KMS-11 (cell line): ENCODE data around the gene MMP7.

Source experiments
- H2AFZ ChIP-seq: fragments of 200-600 bp; sonication (generic); 2 replicates; pipeline ENCODE4 v1.6.1; 2016; ENCODE audit warnings: antibody characterized with exemption, mixed run types, low read depth
- H3K27ac ChIP-seq: fragments of 200-600 bp; sonication (generic); 2 replicates; pipeline ENCODE4 v1.6.1; 2016; ENCODE audit warnings: mild to moderate bottlenecking, mixed run types
- H3K27me3 ChIP-seq: fragments of 200-600 bp; sonication (generic); 2 replicates; pipeline ENCODE4 v1.6.1; 2017; ENCODE audit warnings: mild to moderate bottlenecking, low read depth, mixed run types, moderate library complexity; ENCODE audit not compliant: insufficient read depth
- H3K36me3 ChIP-seq: fragments of 200-600 bp; sonication (generic); 2 replicates; pipeline ENCODE4 v1.6.1; 2017; ENCODE audit warnings: mild to moderate bottlenecking, mixed run types; ENCODE audit not compliant: insufficient read depth
- H3K4me1 ChIP-seq: fragments of 200-600 bp; sonication (generic); 2 replicates; pipeline ENCODE4 v1.6.1; 2016; ENCODE audit warnings: mild to moderate bottlenecking, low read depth, mixed run types; ENCODE audit not compliant: poor library complexity, severe bottlenecking
- H3K4me2 ChIP-seq: fragments of 200-600 bp; sonication (generic); 2 replicates; pipeline ENCODE4 v1.7.0; 2016; ENCODE audit warnings: mild to moderate bottlenecking, mixed run types
- H3K4me3 ChIP-seq: fragments of 200-600 bp; sonication (generic); IDR thresholded peaks from 2 replicates; pipeline ENCODE4 v1.6.1; 2017; ENCODE audit warnings: low read depth, low read length, mixed read lengths; ENCODE audit not compliant: insufficient read depth
- H3K79me2 ChIP-seq: fragments of 200-600 bp; sonication (generic); 2 replicates; pipeline ENCODE4 v1.6.1; 2016; ENCODE audit warnings: low read depth, mixed run types; ENCODE audit not compliant: insufficient read depth
- H3K9ac ChIP-seq: fragments of 200-600 bp; sonication (generic); 2 replicates; pipeline ENCODE4 v1.6.1; 2016; ENCODE audit warnings: mild to moderate bottlenecking, mixed run types
- H4K20me1 ChIP-seq: fragments of 200-600 bp; sonication (generic); 2 replicates; pipeline ENCODE4 v1.6.1; 2016; ENCODE audit warnings: mild to moderate bottlenecking, mixed run types; ENCODE audit not compliant: insufficient read depth
- TF ChIP-seq, protein P1 (sequence below): fragments of 200-600 bp; sonication (generic); conservative IDR thresholded peaks from 2 replicates; pipeline ENCODE4 v1.6.1; 2017; ENCODE audit warnings: low read depth, mild to moderate bottlenecking, antibody characterized with exemption, low read length, moderate library complexity, mixed read lengths

Gene MMP7, protein sequence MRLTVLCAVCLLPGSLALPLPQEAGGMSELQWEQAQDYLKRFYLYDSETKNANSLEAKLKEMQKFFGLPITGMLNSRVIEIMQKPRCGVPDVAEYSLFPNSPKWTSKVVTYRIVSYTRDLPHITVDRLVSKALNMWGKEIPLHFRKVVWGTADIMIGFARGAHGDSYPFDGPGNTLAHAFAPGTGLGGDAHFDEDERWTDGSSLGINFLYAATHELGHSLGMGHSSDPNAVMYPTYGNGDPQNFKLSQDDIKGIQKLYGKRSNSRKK

DNA sequence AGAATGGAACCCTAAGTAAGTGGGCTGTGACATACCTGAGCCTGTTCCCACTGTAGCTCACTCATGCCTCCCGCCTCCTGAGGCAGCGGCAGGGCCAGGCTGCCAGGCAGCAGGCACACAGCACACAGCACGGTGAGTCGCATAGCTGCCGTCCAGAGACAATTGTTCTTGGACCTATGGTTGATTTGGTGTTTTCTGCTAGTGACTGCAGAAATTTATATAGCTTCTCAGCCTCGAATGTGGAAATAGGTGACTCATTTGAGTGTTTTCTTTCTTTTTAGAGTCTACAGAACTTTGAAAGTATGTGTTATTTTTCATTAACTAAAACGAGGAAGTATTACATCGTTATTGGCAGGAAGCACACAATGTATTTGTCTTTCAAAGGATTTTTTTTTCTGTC lies at the start of gene MMP7:
TSS of gene MMP7 (minus strand) at position 190 of the 400 bp plus-strand sequence. CDS start at position 143, 47 bp downstream.
- no peaks in the 10 kb centered on the region for H3K27me3 ChIP-seq
- H3K27ac ChIP-seq, result no peak within 1 kb of the TSS
- no peak within 1 kb of the TSS for H2AFZ ChIP-seq
- no peaks in the 10 kb centered on the region for H4K20me1 ChIP-seq
- no peak within 1 kb of the TSS for H3K4me3 ChIP-seq
- TF ChIP-seq, protein P1, sequence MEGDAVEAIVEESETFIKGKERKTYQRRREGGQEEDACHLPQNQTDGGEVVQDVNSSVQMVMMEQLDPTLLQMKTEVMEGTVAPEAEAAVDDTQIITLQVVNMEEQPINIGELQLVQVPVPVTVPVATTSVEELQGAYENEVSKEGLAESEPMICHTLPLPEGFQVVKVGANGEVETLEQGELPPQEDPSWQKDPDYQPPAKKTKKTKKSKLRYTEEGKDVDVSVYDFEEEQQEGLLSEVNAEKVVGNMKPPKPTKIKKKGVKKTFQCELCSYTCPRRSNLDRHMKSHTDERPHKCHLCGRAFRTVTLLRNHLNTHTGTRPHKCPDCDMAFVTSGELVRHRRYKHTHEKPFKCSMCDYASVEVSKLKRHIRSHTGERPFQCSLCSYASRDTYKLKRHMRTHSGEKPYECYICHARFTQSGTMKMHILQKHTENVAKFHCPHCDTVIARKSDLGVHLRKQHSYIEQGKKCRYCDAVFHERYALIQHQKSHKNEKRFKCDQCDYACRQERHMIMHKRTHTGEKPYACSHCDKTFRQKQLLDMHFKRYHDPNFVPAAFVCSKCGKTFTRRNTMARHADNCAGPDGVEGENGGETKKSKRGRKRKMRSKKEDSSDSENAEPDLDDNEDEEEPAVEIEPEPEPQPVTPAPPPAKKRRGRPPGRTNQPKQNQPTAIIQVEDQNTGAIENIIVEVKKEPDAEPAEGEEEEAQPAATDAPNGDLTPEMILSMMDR, result no peak
- H3K9ac ChIP-seq, result no peak within 1 kb of the TSS
- no peaks in the 10 kb centered on the region for H3K36me3 ChIP-seq
- no peak within 1 kb of the TSS for H3K4me2 ChIP-seq
- H3K4me1 ChIP-seq, result no peaks in the 10 kb centered on the region
- H3K79me2 ChIP-seq, result no peaks in the 10 kb centered on the region

DNA sequence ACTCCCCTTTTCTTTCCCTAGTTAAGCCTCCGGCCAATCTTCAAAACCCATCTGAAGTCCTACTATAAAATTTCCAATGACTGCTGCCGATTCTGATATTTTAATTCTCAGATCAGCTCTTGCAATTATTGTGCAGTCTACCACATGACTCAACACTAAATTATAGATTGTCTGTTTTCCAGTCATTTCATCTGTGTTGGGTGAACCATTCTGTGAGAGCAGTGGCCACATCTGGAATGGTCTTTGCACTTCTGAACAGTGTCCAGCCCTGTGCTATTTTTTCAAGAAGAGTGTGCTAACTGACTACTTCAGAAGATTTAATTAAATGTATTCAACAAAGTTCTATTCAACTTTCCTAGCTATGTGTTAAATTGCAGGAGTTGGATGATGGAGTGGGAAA lies 47.2 kb upstream of the MMP7 start:
- Histone ChIP-seq H2AFZ (no peak overlapping the region), H3K27ac (no peak overlapping the region), H3K27me3 (no peaks in the 10 kb centered on the region), H3K79me2 (no peaks in the 10 kb centered on the region), H3K4me3 (no peak overlapping the region), H4K20me1 (no peaks in the 10 kb centered on the region), H3K36me3 (no peaks in the 10 kb centered on the region), H3K4me2 (no peak overlapping the region), H3K9ac (no peak overlapping the region), H3K4me1 (no peaks in the 10 kb centered on the region)
- TF ChIP-seq, protein P1, result no peak

DNA sequence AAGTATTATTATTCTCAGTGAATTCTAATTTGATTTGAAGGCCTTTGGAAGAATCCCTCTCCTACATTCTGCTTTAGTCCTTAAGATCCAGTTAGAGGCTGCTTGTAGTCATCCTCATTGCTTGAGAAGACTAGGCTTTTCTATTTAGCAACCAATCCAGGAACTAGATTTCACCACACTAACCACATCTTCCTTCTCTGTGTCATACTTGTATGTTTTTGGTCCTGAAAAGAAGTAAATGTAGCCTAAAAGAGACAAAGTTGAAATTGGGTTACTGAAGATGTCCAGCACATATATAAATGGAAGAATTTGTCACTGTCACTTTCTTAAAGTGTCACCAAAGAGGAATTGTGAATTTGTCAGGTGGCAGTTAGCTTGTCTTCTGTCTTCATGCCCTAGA lies 46.6 kb upstream of the MMP7 start:
- no peaks in the 10 kb centered on the region for H3K4me1 ChIP-seq
- no peaks in the 10 kb centered on the region for H3K27me3 ChIP-seq
- H2AFZ ChIP-seq, result no peak overlapping the region
- H4K20me1 ChIP-seq, result no peaks in the 10 kb centered on the region
- H3K36me3 ChIP-seq, result no peaks in the 10 kb centered on the region
- no peak overlapping the region for H3K4me3 ChIP-seq
- H3K4me2 ChIP-seq, result no peak overlapping the region
- no peak overlapping the region for H3K27ac ChIP-seq
- H3K79me2 ChIP-seq, result no peaks in the 10 kb centered on the region
- TF ChIP-seq, protein P1, result no peak
- H3K9ac ChIP-seq, result no peak overlapping the region

DNA sequence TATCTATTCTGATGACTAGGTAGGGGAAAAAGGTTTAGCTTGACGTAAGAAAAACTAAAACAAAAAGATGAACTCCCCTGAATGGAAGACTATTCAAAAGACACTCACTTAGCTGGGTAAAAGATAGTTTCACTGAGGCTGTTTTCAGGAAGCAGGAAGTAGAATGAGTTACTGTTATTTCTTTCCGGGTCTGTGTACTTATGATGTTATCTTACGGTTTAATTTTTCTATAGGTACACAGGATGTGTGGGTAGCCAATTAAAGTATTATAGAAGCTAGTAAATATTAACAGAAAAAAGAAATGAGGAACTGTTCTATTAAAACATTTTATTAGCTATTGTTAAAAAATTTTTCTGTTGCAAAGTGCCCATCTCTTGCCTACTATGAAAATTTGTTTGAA lies 45.8 kb upstream of the MMP7 start:
- TF ChIP-seq, protein P1, result no peak
- H3K36me3 ChIP-seq, result no peaks in the 10 kb centered on the region
- H3K27ac ChIP-seq, result no peak overlapping the region
- H3K9ac ChIP-seq, result no peak overlapping the region
- H3K79me2 ChIP-seq, result no peaks in the 10 kb centered on the region
- no peak overlapping the region for H3K4me2 ChIP-seq
- H3K4me3 ChIP-seq, result no peak overlapping the region
- no peaks in the 10 kb centered on the region for H4K20me1 ChIP-seq
- no peaks in the 10 kb centered on the region for H3K4me1 ChIP-seq
- H2AFZ ChIP-seq, result no peak overlapping the region
- H3K27me3 ChIP-seq, result no peaks in the 10 kb centered on the region
